NCI-H510A treated with DMSO at 0.1 percent for 48 hours (cell line): Measurements from ENCODE around the gene TLNRD1.
A peak's percentile ranks its signal among the peaks of the same experiment; 100 is the strongest.

ENCODE experiments used
- DNase-seq: peaks from one replicate; lab custom pipeline; 2025; lab: John Stamatoyannopoulos, UW

The TLNRD1 gene

GRCh38 chr15:80977627-80978036 lies 23.1 kb upstream of the TLNRD1 start:
- DNase-seq: peak; percentile 38

GRCh38 chr15:80978685-80979329 lies 21.9 kb upstream of the TLNRD1 start:
- DNase-seq: peak; percentile 36

GRCh38 chr15:80979538-80980200 lies 21.1 kb upstream of the TLNRD1 start:
- DNase-seq: no peak

GRCh38 chr15:80982205-80982604 lies 18.5 kb upstream of the TLNRD1 start:
- no peak for DNase-seq

GRCh38 chr15:80982839-80983238 lies 17.9 kb upstream of the TLNRD1 start:
- no peak for DNase-seq

GRCh38 chr15:80984856-80985255 lies 15.9 kb upstream of the TLNRD1 start:
- no peak for DNase-seq

GRCh38 chr15:80985981-80986380 lies 14.7 kb upstream of the TLNRD1 start:
- no peak for DNase-seq

GRCh38 chr15:80986487-80986886 lies 14.2 kb upstream of the TLNRD1 start:
- DNase-seq: no peak

GRCh38 chr15:80988148-80988796 lies 12.5 kb upstream of the TLNRD1 start:
- DNase-seq: no peak

- DNase-seq: no peak
These were observed 11.6 kb upstream of the TLNRD1 start for GRCh38 chr15:80989081-80989517.

GRCh38 chr15:80989518-80990478 lies 10.9 kb upstream of the TLNRD1 start, which contains the start of gene MESD:
Gene MESD, minus strand, starts transcription at chr15:80989819. Its CDS starts 28 bp downstream, at chr15:80989791.
- DNase-seq: peak; percentile 70

GRCh38 chr15:80990955-80991354 lies 9.8 kb upstream of the TLNRD1 start:
- DNase-seq: no peak

GRCh38 chr15:80991421-80991820 lies 9.3 kb upstream of the TLNRD1 start:
- DNase-seq: no peak

- DNase-seq: no peak
These were observed 8.7 kb upstream of the TLNRD1 start for GRCh38 chr15:80992006-80992405.

- DNase-seq: no peak
These were observed 8.3 kb upstream of the TLNRD1 start for GRCh38 chr15:80992441-80992840.

GRCh38 chr15:80996247-80996646 lies 4.5 kb upstream of the TLNRD1 start:
- peak; percentile 5 for DNase-seq

GRCh38 chr15:80997692-80998091 lies 3.0 kb upstream of the TLNRD1 start:
- no peak for DNase-seq

- DNase-seq: no peak
These were observed 2.5 kb upstream of the TLNRD1 start for GRCh38 chr15:80998251-80998650.

- DNase-seq: peak; percentile 14
These were observed 1.1 kb upstream of the TLNRD1 start for GRCh38 chr15:80999623-81000036.

GRCh38 chr15:81000144-81000623 lies 539 bp upstream of the TLNRD1 start:
- DNase-seq: no peak

GRCh38 chr15:81001152-81002008 lies 657 bp downstream of the TLNRD1 start:
- DNase-seq: no peak
